Esophagus squamous epithelium (tissue), 4 donors: Measurements from ENCODE around the gene GINS3.

ENCODE experiments used
- POLR2A ChIP-seq, 4 donors: fragments of 450-650 bp; IDR thresholded peaks; one replicate each; pipeline ENCODE4 v1.6.1; 2017; ENCODE audit warnings: antibody characterized with exemption in 4 of 4, mild to moderate bottlenecking in 4 of 4, moderate library complexity in 3 of 4
- TF ChIP-seq, protein P1 (sequence below), 6 experiments: fragments of 450-650 bp in 4 of 6; fragments of 200-600 bp in 2 of 6; sonication (generic) in 2 of 6; IDR thresholded peaks; one replicate each; pipeline ENCODE4 v1.5.1; 2016 to 2019; ENCODE audit warnings: antibody characterized with exemption in 6 of 6, mild to moderate bottlenecking in 4 of 6, moderate library complexity in 4 of 6

DNA sequence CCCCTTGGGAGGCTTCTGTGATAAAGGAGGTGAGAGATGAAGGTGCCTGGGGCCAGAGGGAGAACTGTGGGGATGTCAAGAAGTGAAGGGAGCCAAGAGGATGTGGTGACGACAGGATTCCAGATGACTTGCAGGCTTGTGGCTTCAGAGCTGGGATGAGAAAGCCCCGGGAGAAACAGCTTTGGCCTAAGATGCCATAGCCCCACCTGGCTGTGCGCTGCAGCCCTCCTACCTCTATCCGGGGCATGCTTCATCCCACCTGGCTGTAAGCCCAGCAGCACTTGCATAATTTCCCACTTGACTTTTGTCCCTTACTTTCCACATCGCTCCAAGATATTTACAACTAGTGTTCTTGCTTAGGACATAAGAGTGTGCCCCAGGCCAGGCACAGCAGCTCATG lies 29.3 kb downstream of the GINS3 start:
- no peak for TF ChIP-seq POLR2A (IDR thresholded peaks at IDR 0.05)
- TF ChIP-seq, protein P1, sequence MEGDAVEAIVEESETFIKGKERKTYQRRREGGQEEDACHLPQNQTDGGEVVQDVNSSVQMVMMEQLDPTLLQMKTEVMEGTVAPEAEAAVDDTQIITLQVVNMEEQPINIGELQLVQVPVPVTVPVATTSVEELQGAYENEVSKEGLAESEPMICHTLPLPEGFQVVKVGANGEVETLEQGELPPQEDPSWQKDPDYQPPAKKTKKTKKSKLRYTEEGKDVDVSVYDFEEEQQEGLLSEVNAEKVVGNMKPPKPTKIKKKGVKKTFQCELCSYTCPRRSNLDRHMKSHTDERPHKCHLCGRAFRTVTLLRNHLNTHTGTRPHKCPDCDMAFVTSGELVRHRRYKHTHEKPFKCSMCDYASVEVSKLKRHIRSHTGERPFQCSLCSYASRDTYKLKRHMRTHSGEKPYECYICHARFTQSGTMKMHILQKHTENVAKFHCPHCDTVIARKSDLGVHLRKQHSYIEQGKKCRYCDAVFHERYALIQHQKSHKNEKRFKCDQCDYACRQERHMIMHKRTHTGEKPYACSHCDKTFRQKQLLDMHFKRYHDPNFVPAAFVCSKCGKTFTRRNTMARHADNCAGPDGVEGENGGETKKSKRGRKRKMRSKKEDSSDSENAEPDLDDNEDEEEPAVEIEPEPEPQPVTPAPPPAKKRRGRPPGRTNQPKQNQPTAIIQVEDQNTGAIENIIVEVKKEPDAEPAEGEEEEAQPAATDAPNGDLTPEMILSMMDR (IDR thresholded peaks at IDR 0.05) = no peak
